Hepatocyte (in vitro differentiated cells): Measurements from ENCODE around the gene PPP3R1.

Experiments used
- EZH2 ChIP-seq: fragments of 200-600 bp; sonication (generic); IDR thresholded peaks from 2 replicates; pipeline ENCODE4 v1.6.1; 2016; ENCODE audit warnings: antibody characterized with exemption, mild to moderate bottlenecking, borderline replicate concordance
- TF ChIP-seq, protein P1 (sequence below): fragments of 200-600 bp; sonication (generic); IDR thresholded peaks from 2 replicates; pipeline ENCODE4 v1.5.1; 2016; ENCODE audit warnings: antibody characterized with exemption, mild to moderate bottlenecking; ENCODE audit not compliant: poor library complexity

DNA sequence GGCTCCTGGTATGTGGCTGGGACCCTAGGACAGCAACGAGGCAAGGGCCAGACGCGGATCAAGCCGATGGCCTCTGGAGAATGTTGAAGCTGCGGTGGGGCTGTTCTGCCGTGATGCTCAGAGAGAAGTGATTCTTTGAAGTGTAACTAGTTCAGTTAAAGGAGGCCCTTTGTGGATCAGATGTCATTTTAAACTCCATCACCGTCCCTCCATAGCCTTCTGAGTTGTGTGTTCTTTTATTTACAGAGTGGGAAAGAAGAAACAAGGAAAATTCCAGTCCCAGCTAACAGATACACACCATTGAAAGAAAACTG, 94.2 kb downstream of the PPP3R1 start:
- TF ChIP-seq EZH2 = no peak
- TF ChIP-seq, protein P1, sequence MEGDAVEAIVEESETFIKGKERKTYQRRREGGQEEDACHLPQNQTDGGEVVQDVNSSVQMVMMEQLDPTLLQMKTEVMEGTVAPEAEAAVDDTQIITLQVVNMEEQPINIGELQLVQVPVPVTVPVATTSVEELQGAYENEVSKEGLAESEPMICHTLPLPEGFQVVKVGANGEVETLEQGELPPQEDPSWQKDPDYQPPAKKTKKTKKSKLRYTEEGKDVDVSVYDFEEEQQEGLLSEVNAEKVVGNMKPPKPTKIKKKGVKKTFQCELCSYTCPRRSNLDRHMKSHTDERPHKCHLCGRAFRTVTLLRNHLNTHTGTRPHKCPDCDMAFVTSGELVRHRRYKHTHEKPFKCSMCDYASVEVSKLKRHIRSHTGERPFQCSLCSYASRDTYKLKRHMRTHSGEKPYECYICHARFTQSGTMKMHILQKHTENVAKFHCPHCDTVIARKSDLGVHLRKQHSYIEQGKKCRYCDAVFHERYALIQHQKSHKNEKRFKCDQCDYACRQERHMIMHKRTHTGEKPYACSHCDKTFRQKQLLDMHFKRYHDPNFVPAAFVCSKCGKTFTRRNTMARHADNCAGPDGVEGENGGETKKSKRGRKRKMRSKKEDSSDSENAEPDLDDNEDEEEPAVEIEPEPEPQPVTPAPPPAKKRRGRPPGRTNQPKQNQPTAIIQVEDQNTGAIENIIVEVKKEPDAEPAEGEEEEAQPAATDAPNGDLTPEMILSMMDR = no peak
